Mesendoderm (in vitro differentiated cells): ENCODE results near the gene SKA2.
"Not testable (repeated sequence)": the region's sequence is repeated elsewhere in the genome, so short reads cannot be mapped to it uniquely, and the experiment has no call there.

ENCODE experiments used
- DNase-seq: peaks from one replicate; pipeline ENCODE4 v3.0.0; 2013
- H2AK5ac ChIP-seq: 2 replicates; pipeline ENCODE4 v1.6.1; 2013; ENCODE audit warnings: low read length, inconsistent platforms
- H2BK120ac ChIP-seq: 2 replicates; pipeline ENCODE4 v1.6.1; 2013; ENCODE audit warnings: low read depth, mild to moderate bottlenecking, low read length, moderate library complexity, mixed read lengths
- H2BK15ac ChIP-seq: replicated peaks from 2 replicates; pipeline ENCODE4 v1.6.1; 2013; ENCODE audit warnings: low read depth, mild to moderate bottlenecking, moderate library complexity
- H2BK5ac ChIP-seq: 2 replicates; pipeline ENCODE4 v1.6.1; 2013; ENCODE audit warnings: low read length, inconsistent platforms
- H3K18ac ChIP-seq: 2 replicates; pipeline ENCODE4 v1.6.1; 2013; ENCODE audit warnings: mild to moderate bottlenecking, low read length, mixed read lengths
- H3K23ac ChIP-seq: one replicate; pipeline ENCODE4 v1.6.1; 2013; ENCODE audit warnings: low read length
- H3K27ac ChIP-seq: 2 replicates; pipeline ENCODE4 v1.5.1; 2013; ENCODE audit warnings: low read depth, mild to moderate bottlenecking, inconsistent platforms, low read length, moderate library complexity
- H3K27me3 ChIP-seq: 2 replicates; pipeline ENCODE4 v1.6.1; 2013; ENCODE audit warnings: low read length, control low read depth, mild to moderate bottlenecking, inconsistent platforms; ENCODE audit not compliant: insufficient read depth, poor library complexity
- H3K36me3 ChIP-seq: 2 replicates; pipeline ENCODE4 v1.6.1; 2013; ENCODE audit warnings: low read length, inconsistent platforms; ENCODE audit not compliant: control insufficient read depth, insufficient read depth
- H3K4ac ChIP-seq: one replicate; pipeline ENCODE4 v1.6.1; 2013; ENCODE audit warnings: low read depth, mild to moderate bottlenecking, low read length, moderate library complexity
- H3K4me1 ChIP-seq: 2 replicates; pipeline ENCODE4 v1.6.1; 2013; ENCODE audit warnings: low read depth, low read length, inconsistent platforms; ENCODE audit not compliant: control insufficient read depth
- H3K4me2 ChIP-seq: 2 replicates; pipeline ENCODE4 v1.6.1; 2013; ENCODE audit warnings: low read length
- H3K4me3 ChIP-seq: 2 replicates; pipeline ENCODE4 v1.5.1; 2013; ENCODE audit warnings: mild to moderate bottlenecking, low read length
- H3K56ac ChIP-seq: one replicate; pipeline ENCODE4 v1.6.1; 2013; ENCODE audit warnings: low read length
- H3K79me1 ChIP-seq: 2 replicates; pipeline ENCODE4 v1.6.1; 2013; ENCODE audit warnings: low read length, inconsistent platforms
- H3K79me2 ChIP-seq: 2 replicates; pipeline ENCODE4 v1.6.1; 2013; ENCODE audit warnings: mild to moderate bottlenecking, low read length; ENCODE audit not compliant: control insufficient read depth, insufficient read depth
- H3K9ac ChIP-seq: 2 replicates; pipeline ENCODE4 v1.6.1; 2013; ENCODE audit warnings: low read length, inconsistent platforms
- H4K5ac ChIP-seq: one replicate; pipeline ENCODE4 v1.6.1; 2013; ENCODE audit warnings: low read length
- H4K8ac ChIP-seq: one replicate; pipeline ENCODE4 v1.6.1; 2013; ENCODE audit warnings: low read depth, mild to moderate bottlenecking, control low read depth, low read length, moderate library complexity
- WGBS: extraction: QIAGEN DNeasy Blood & Tissue Kit; methylation state at CpG from one replicate; pipeline ENCODE4 v1.1.7; 2013; ENCODE audit warnings: low lambda C conversion rate, missing lambda C conversion rate; ENCODE audit not compliant: insufficient coverage; ENCODE audit errors: extremely low coverage; 5-methylcytosine and 5-hydroxymethylcytosine counted together

The SKA2 gene

GRCh38 chr17:59186850-59187249, 31.9 kb upstream of the SKA2 start:
- no peak overlapping the region for H4K8ac ChIP-seq
- H2BK15ac ChIP-seq: no peak overlapping the region
- no peak overlapping the region for H2BK5ac ChIP-seq
- no peak overlapping the region for H3K4me2 ChIP-seq
- H3K79me2 ChIP-seq: no peaks in the 10 kb centered on the region
- H3K4ac ChIP-seq: no peak overlapping the region
- H3K4me3 ChIP-seq: no peak overlapping the region
- WGBS: no CpG with 5 or more reads among the region's 3 CpGs
- no peak overlapping the region for H4K5ac ChIP-seq
- H3K9ac ChIP-seq: no peak overlapping the region
- no peak overlapping the region for H3K27ac ChIP-seq
- H3K36me3 ChIP-seq: peaks cover 4% of the 10 kb centered on the region
- no peak overlapping the region for H3K18ac ChIP-seq
- no peak overlapping the region for H3K23ac ChIP-seq
- no peak overlapping the region for H2AK5ac ChIP-seq
- H2BK120ac ChIP-seq: no peak overlapping the region
- H3K27me3 ChIP-seq: no peaks in the 10 kb centered on the region
- H3K79me1 ChIP-seq: no peaks in the 10 kb centered on the region
- no peak for DNase-seq
- no peaks in the 10 kb centered on the region for H3K4me1 ChIP-seq
- H3K56ac ChIP-seq: no peak overlapping the region

- Histone ChIP-seq H3K79me1 (no peaks in the 10 kb centered on the region), H4K5ac (no peak overlapping the region), H3K36me3 (peaks cover 2% of the 10 kb centered on the region)
These were observed 31.0 kb upstream of the SKA2 start for GRCh38 chr17:59185997-59186396.

GRCh38 chr17:59181481-59181880, 26.5 kb upstream of the SKA2 start:
- Histone ChIP-seq H4K8ac (no peak overlapping the region), H3K36me3 (no peaks in the 10 kb centered on the region), H3K79me2 (no peaks in the 10 kb centered on the region), H3K56ac (no peak overlapping the region), H3K27ac (no peak overlapping the region), H2BK15ac (no peak overlapping the region), H2BK5ac (no peak overlapping the region), H3K4me1 (no peaks in the 10 kb centered on the region), H3K4me2 (no peak overlapping the region), H3K9ac (no peak overlapping the region), H2AK5ac (no peak overlapping the region), H3K18ac (no peak overlapping the region), H2BK120ac (no peak overlapping the region), H3K4me3 (no peak overlapping the region), H3K79me1 (peaks cover 2% of the 10 kb centered on the region), H3K27me3 (no peaks in the 10 kb centered on the region), H4K5ac (no peak overlapping the region), H3K4ac (no peak overlapping the region), H3K23ac (no peak overlapping the region)
- DNase-seq: no peak
- no CpG with 5 or more reads among the region's 9 CpGs for WGBS

More at GRCh38 chr17:59185997-59186396, 31.0 kb upstream of the SKA2 start:
- no peak overlapping the region for H3K4me2 ChIP-seq
- no peak overlapping the region for H2BK120ac ChIP-seq
- no peak overlapping the region for H2BK15ac ChIP-seq
- H3K18ac ChIP-seq: no peak overlapping the region
- no peak overlapping the region for H3K27ac ChIP-seq
- H3K4me3 ChIP-seq: no peak overlapping the region
- no peak overlapping the region for H3K4ac ChIP-seq
- H3K4me1 ChIP-seq: no peaks in the 10 kb centered on the region
- DNase-seq: no peak
- no peaks in the 10 kb centered on the region for H3K79me2 ChIP-seq
- no peak overlapping the region for H3K9ac ChIP-seq
- no peak overlapping the region for H3K23ac ChIP-seq
- no peak overlapping the region for H2AK5ac ChIP-seq
- H4K8ac ChIP-seq: no peak overlapping the region
- H3K27me3 ChIP-seq: no peaks in the 10 kb centered on the region
- H2BK5ac ChIP-seq: no peak overlapping the region
- no peak overlapping the region for H3K56ac ChIP-seq

GRCh38 chr17:59180626-59181025, 25.6 kb upstream of the SKA2 start:
- no peaks in the 10 kb centered on the region for H3K4me1 ChIP-seq
- no peak overlapping the region for H3K23ac ChIP-seq
- no peak overlapping the region for H3K56ac ChIP-seq
- no peaks in the 10 kb centered on the region for H3K79me2 ChIP-seq
- H3K18ac ChIP-seq: no peak overlapping the region
- no peak overlapping the region for H4K8ac ChIP-seq
- no peak overlapping the region for H2BK5ac ChIP-seq
- no peak overlapping the region for H3K4me2 ChIP-seq
- no peak overlapping the region for H3K4me3 ChIP-seq
- H3K27me3 ChIP-seq: no peaks in the 10 kb centered on the region
- WGBS: no CpG with 5 or more reads among the region's 9 CpGs
- H2BK120ac ChIP-seq: no peak overlapping the region
- no peak overlapping the region for H2BK15ac ChIP-seq
- H3K79me1 ChIP-seq: peaks cover 2% of the 10 kb centered on the region
- no peak overlapping the region for H4K5ac ChIP-seq
- H2AK5ac ChIP-seq: no peak overlapping the region
- DNase-seq: no peak
- H3K9ac ChIP-seq: no peak overlapping the region
- H3K27ac ChIP-seq: no peak overlapping the region
- H3K4ac ChIP-seq: no peak overlapping the region
- H3K36me3 ChIP-seq: no peaks in the 10 kb centered on the region

- H2BK120ac ChIP-seq, H2AK5ac ChIP-seq, H4K8ac ChIP-seq, H3K4ac ChIP-seq, DNase-seq, H3K23ac ChIP-seq, H3K79me2 ChIP-seq, H2BK15ac ChIP-seq, H3K4me2 ChIP-seq, H3K4me1 ChIP-seq, H4K5ac ChIP-seq, H3K18ac ChIP-seq, H3K27ac ChIP-seq, H3K4me3 ChIP-seq, H3K56ac ChIP-seq, H3K79me1 ChIP-seq, H2BK5ac ChIP-seq, H3K27me3 ChIP-seq, H3K36me3 ChIP-seq, H3K9ac ChIP-seq: not testable (repeated sequence)
- WGBS: no CpG with 5 or more reads among the region's 11 CpGs
These were observed 24.6 kb upstream of the SKA2 start for GRCh38 chr17:59179601-59180000.

- Histone ChIP-seq H2BK5ac (no peak overlapping the region), H3K4ac (no peak overlapping the region), H3K23ac (no peak overlapping the region), H3K79me2 (no peaks in the 10 kb centered on the region), H3K4me1 (no peaks in the 10 kb centered on the region), H4K5ac (no peak overlapping the region), H3K36me3 (peaks cover under 1% of the 10 kb centered on the region), H3K4me3 (no peak overlapping the region), H3K27me3 (no peaks in the 10 kb centered on the region), H3K56ac (no peak overlapping the region), H4K8ac (no peak overlapping the region), H3K27ac (no peak overlapping the region), H3K79me1 (peaks cover 2% of the 10 kb centered on the region), H2BK120ac (no peak overlapping the region), H3K4me2 (no peak overlapping the region), H3K18ac (no peak overlapping the region), H2AK5ac (no peak overlapping the region), H2BK15ac (no peak overlapping the region), H3K9ac (no peak overlapping the region)
- no CpG with 5 or more reads among the region's 7 CpGs for WGBS
- no peak for DNase-seq
These were observed 23.4 kb upstream of the SKA2 start for GRCh38 chr17:59178266-59178985.
